Activated T-helper 17 cell treated with anti-CD3 and anti-CD28 coated beads, Interleukin-2, amount 50 U/mL, for 72 hours (primary cell): ENCODE results near the gene PNPLA7. TPM values are rescaled to one million over a fixed set of nuclear protein-coding genes. Genes with fewer than 3 reads are reported as not detected.
"Not testable (repeated sequence)": the region's sequence is repeated elsewhere in the genome, so short reads cannot be mapped to it uniquely, and the experiment has no call there.

Source experiments
- ATAC-seq: fragments of 150-1000 bp; cut with Tn5 transposase; replicated peaks from 2 replicates; pipeline ENCODE4 v1.10.0; 2021; ENCODE audit warnings: mild to moderate bottlenecking, moderate library complexity
- H3K27ac Mint-ChIP-seq: one replicate; pipeline ENCODE4 v1.8.0; 2022; ENCODE audit warnings: mixed read lengths
- H3K27me3 Mint-ChIP-seq: one replicate; pipeline ENCODE4 v1.8.0; 2022; ENCODE audit warnings: mixed read lengths
- H3K36me3 Mint-ChIP-seq: one replicate; pipeline ENCODE4 v1.8.0; 2022; ENCODE audit warnings: low read depth, mild to moderate bottlenecking, mixed read lengths
- H3K4me1 Mint-ChIP-seq: one replicate; pipeline ENCODE4 v1.8.0; 2022; ENCODE audit warnings: mixed read lengths
- H3K4me3 Mint-ChIP-seq: one replicate; pipeline ENCODE4 v1.8.0; 2022; ENCODE audit warnings: mild to moderate bottlenecking, mixed read lengths
- H3K9me3 Mint-ChIP-seq: one replicate; pipeline ENCODE4 v1.8.0; 2022; ENCODE audit warnings: mixed read lengths
- total RNA-seq, 2 donors: library from RNA; stranded (reverse); gene quantifications; one replicate each; pipeline ENCODE4 v1.2.3, GENCODE V29; 2022

The PNPLA7 gene
- total RNA-seq: 1 to 10 TPM; 2.9 to 5.1 TPM

GRCh38 chr9:137550231-137550621 is at the start of gene PNPLA7:
Gene PNPLA7, minus strand, starts transcription at chr9:137550402. Its CDS starts 205 bp downstream, at chr9:137550197.
- Mint-ChIP-seq H3K27ac (peak within 1 kb of the TSS; percentile 75), H3K4me1 (peaks cover 5% of the 10 kb centered on the region), H3K9me3 (no peaks in the 10 kb centered on the region), H3K36me3 (peaks cover 27% of the 10 kb centered on the region), H3K4me3 (peak within 1 kb of the TSS; percentile 85), H3K27me3 (no peaks in the 10 kb centered on the region)
- peak; percentile 37 for ATAC-seq

- Mint-ChIP-seq H3K27me3 (no peaks in the 10 kb centered on the region), H3K4me3 (no peak overlapping the region), H3K36me3 (no peaks in the 10 kb centered on the region), H3K9me3 (no peaks in the 10 kb centered on the region), H3K4me1 (peaks cover 5% of the 10 kb centered on the region), H3K27ac (no peak overlapping the region)
- no peak for ATAC-seq
Measured at GRCh38 chr9:137598943-137599342, 48.7 kb upstream of the PNPLA7 start.

- H3K27ac Mint-ChIP-seq, H3K27me3 Mint-ChIP-seq, H3K4me1 Mint-ChIP-seq, ATAC-seq, H3K4me3 Mint-ChIP-seq, H3K36me3 Mint-ChIP-seq, H3K9me3 Mint-ChIP-seq: not testable (repeated sequence)
Measured at GRCh38 chr9:137596577-137596976, 46.4 kb upstream of the PNPLA7 start.

GRCh38 chr9:137593176-137593575 is 43.0 kb upstream of the PNPLA7 start:
- Mint-ChIP-seq H3K4me1 (peaks cover 1% of the 10 kb centered on the region), H3K9me3 (no peaks in the 10 kb centered on the region), H3K36me3 (peaks cover 11% of the 10 kb centered on the region), H3K27ac (no peak overlapping the region), H3K27me3 (no peaks in the 10 kb centered on the region), H3K4me3 (no peak overlapping the region)
- no peak for ATAC-seq

- Mint-ChIP-seq H3K27me3 (no peaks in the 10 kb centered on the region), H3K4me3 (no peak overlapping the region), H3K4me1 (peaks cover 5% of the 10 kb centered on the region), H3K27ac (no peak overlapping the region), H3K36me3 (peaks cover 15% of the 10 kb centered on the region), H3K9me3 (no peaks in the 10 kb centered on the region)
- no peak for ATAC-seq
Measured at GRCh38 chr9:137592767-137593166, 42.6 kb upstream of the PNPLA7 start.

GRCh38 chr9:137590469-137591383 is 40.5 kb upstream of the PNPLA7 start, which contains the start of gene ZMYND19:
Gene ZMYND19, minus strand, starts transcription at chr9:137590512. Its CDS starts 249 bp downstream, at chr9:137590263.
- Mint-ChIP-seq H3K27ac (peak within 1 kb of the TSS; percentile 88), H3K4me3 (peak within 1 kb of the TSS; percentile 85), H3K36me3 (peaks cover 36% of the 10 kb centered on the region), H3K9me3 (no peaks in the 10 kb centered on the region), H3K27me3 (no peaks in the 10 kb centered on the region), H3K4me1 (peaks cover 6% of the 10 kb centered on the region)
- ATAC-seq: peak; percentile 99

- Mint-ChIP-seq H3K27me3 (no peaks in the 10 kb centered on the region), H3K4me1 (peaks cover 6% of the 10 kb centered on the region), H3K36me3 (peaks cover 42% of the 10 kb centered on the region), H3K27ac (no peak overlapping the region), H3K9me3 (no peaks in the 10 kb centered on the region), H3K4me3 (no peak overlapping the region)
- ATAC-seq: peak; percentile 47
Measured at GRCh38 chr9:137590123-137590468, 39.9 kb upstream of the PNPLA7 start.

GRCh38 chr9:137589441-137590122 is 39.4 kb upstream of the PNPLA7 start:
- no peaks in the 10 kb centered on the region for H3K9me3 Mint-ChIP-seq
- H3K4me1 Mint-ChIP-seq: peaks cover 6% of the 10 kb centered on the region
- peak overlapping the region; percentile 58 for H3K27ac Mint-ChIP-seq
- no peaks in the 10 kb centered on the region for H3K27me3 Mint-ChIP-seq
- peaks cover 47% of the 10 kb centered on the region for H3K36me3 Mint-ChIP-seq
- peak; percentile 5 for ATAC-seq
- H3K4me3 Mint-ChIP-seq: peak overlapping the region; percentile 70

GRCh38 chr9:137588891-137589290 is 38.7 kb upstream of the PNPLA7 start:
- peak overlapping the region; percentile 70 for H3K4me3 Mint-ChIP-seq
- no peaks in the 10 kb centered on the region for H3K27me3 Mint-ChIP-seq
- H3K4me1 Mint-ChIP-seq: peaks cover 6% of the 10 kb centered on the region
- peaks cover 48% of the 10 kb centered on the region for H3K36me3 Mint-ChIP-seq
- H3K9me3 Mint-ChIP-seq: no peaks in the 10 kb centered on the region
- ATAC-seq: no peak
- no peak overlapping the region for H3K27ac Mint-ChIP-seq

- H3K9me3 Mint-ChIP-seq: no peaks in the 10 kb centered on the region
- no peak overlapping the region for H3K27ac Mint-ChIP-seq
- no peaks in the 10 kb centered on the region for H3K27me3 Mint-ChIP-seq
- H3K4me1 Mint-ChIP-seq: peaks cover 6% of the 10 kb centered on the region
- peak overlapping the region; percentile 70 for H3K4me3 Mint-ChIP-seq
- ATAC-seq: no peak
- H3K36me3 Mint-ChIP-seq: peaks cover 54% of the 10 kb centered on the region
Measured at GRCh38 chr9:137588311-137588710, 38.1 kb upstream of the PNPLA7 start.

- Mint-ChIP-seq H3K27ac (no peak overlapping the region), H3K4me1 (peaks cover 6% of the 10 kb centered on the region), H3K9me3 (no peaks in the 10 kb centered on the region), H3K4me3 (no peak overlapping the region), H3K27me3 (no peaks in the 10 kb centered on the region), H3K36me3 (peaks cover 68% of the 10 kb centered on the region)
- no peak for ATAC-seq
Measured at GRCh38 chr9:137586854-137587253, 36.7 kb upstream of the PNPLA7 start.

GRCh38 chr9:137583957-137584356 is 33.8 kb upstream of the PNPLA7 start:
- Mint-ChIP-seq H3K4me3 (no peak overlapping the region), H3K9me3 (no peaks in the 10 kb centered on the region), H3K27ac (no peak overlapping the region), H3K4me1 (peaks cover 6% of the 10 kb centered on the region), H3K27me3 (no peaks in the 10 kb centered on the region), H3K36me3 (peaks cover 67% of the 10 kb centered on the region)
- no peak for ATAC-seq

GRCh38 chr9:137583347-137583746 is 33.1 kb upstream of the PNPLA7 start:
- no peak for ATAC-seq
- peaks cover 6% of the 10 kb centered on the region for H3K4me1 Mint-ChIP-seq
- no peak overlapping the region for H3K4me3 Mint-ChIP-seq
- H3K27me3 Mint-ChIP-seq: no peaks in the 10 kb centered on the region
- H3K9me3 Mint-ChIP-seq: no peaks in the 10 kb centered on the region
- H3K27ac Mint-ChIP-seq: no peak overlapping the region
- peaks cover 62% of the 10 kb centered on the region for H3K36me3 Mint-ChIP-seq

GRCh38 chr9:137582286-137582860 is 32.2 kb upstream of the PNPLA7 start:
- H3K36me3 Mint-ChIP-seq: peaks cover 53% of the 10 kb centered on the region
- ATAC-seq: no peak
- H3K9me3 Mint-ChIP-seq: no peaks in the 10 kb centered on the region
- H3K4me3 Mint-ChIP-seq: no peak overlapping the region
- no peak overlapping the region for H3K27ac Mint-ChIP-seq
- no peaks in the 10 kb centered on the region for H3K4me1 Mint-ChIP-seq
- no peaks in the 10 kb centered on the region for H3K27me3 Mint-ChIP-seq
